Measurements from ENCODE around the gene HES1. TPM values are rescaled to one million over a fixed set of nuclear protein-coding genes. Genes with fewer than 3 reads are reported as not detected.
"Not testable (repeated sequence)": the region's sequence is repeated elsewhere in the genome, so short reads cannot be mapped to it uniquely, and the experiment has no call there.

HES1 gene
- total and polyA plus RNA-seq, 7 experiments from 2014 or later, result 3.9 to 4.2 (median 4.2) TPM; not detected in 4

GRCh38 chr3:194125442-194125841 is 10.5 kb upstream of the HES1 start:
- Mint-ChIP-seq H3K4me1 (peaks cover 0 to 5% (median 0%) of the 10 kb centered on the region in 7 donors), H3K27me3 (peaks cover 6 to 76% (median 20%) of the 10 kb centered on the region in 5 donors), H3K4me3 (no peak overlapping the region), H3K9me3 (no peaks in the 10 kb centered on the region), H3K27ac (no peak overlapping the region), H3K36me3 (no peaks in the 10 kb centered on the region)
- Histone ChIP-seq H3K4me1 (ENCODE audit: control insufficient read depth in 2 of 2, insufficient read depth in 2 of 2, low read length in 2 of 2) (no peaks in the 10 kb centered on the region), H3K27me3 (ENCODE audit: control insufficient read depth in 2 of 2, insufficient read depth in 2 of 2, low read length in 2 of 2) (no peaks in the 10 kb centered on the region), H3K36me3 (ENCODE audit: control insufficient read depth in 2 of 3, insufficient read depth in 3 of 3, low read length in 3 of 3) (no peaks in the 10 kb centered on the region), H3K9me3 (ENCODE audit: control insufficient read depth in 2 of 3, low read length in 3 of 3) (no peaks in the 10 kb centered on the region), H3K27ac (ENCODE audit: low read depth, low read length) (no peak overlapping the region), H3K4me3 (ENCODE audit: low read length) (no peak overlapping the region)
- ChIA-PET POLR2A (no interaction called here), CTCF (no interaction called here)
- intact Hi-C loops (cut with micrococcal nuclease), result no loop called here
- no peak for DNase-seq
- no peak for ATAC-seq

GRCh38 chr3:194126790-194127189 is 9.2 kb upstream of the HES1 start:
- ATAC-seq, result no peak
- ChIA-PET CTCF (no interaction called here), POLR2A (no interaction called here)
- peaks cover 0 to 2% (median 0%) of the 10 kb centered on the region in 11 donors for H3K9me3 Mint-ChIP-seq
- no peaks in the 10 kb centered on the region for H3K36me3 ChIP-seq (ENCODE audit: control insufficient read depth in 2 of 3, insufficient read depth in 3 of 3, low read length in 3 of 3)
- H3K9me3 ChIP-seq (ENCODE audit: control insufficient read depth in 2 of 3, low read length in 3 of 3), result no peaks in the 10 kb centered on the region
- no peak overlapping the region for H3K4me3 ChIP-seq (ENCODE audit: low read length)
- H3K36me3 Mint-ChIP-seq, result peaks cover 0 to 5% (median 0%) of the 10 kb centered on the region in 5 donors
- intact Hi-C loops (cut with micrococcal nuclease), result no loop called here
- DNase-seq, result no peak
- H3K4me1 ChIP-seq (ENCODE audit: control insufficient read depth in 2 of 2, insufficient read depth in 2 of 2, low read length in 2 of 2), result peaks cover 0 to 10% of the 10 kb centered on the region in 2 donors
- H3K27ac ChIP-seq (ENCODE audit: low read depth, low read length), result no peak overlapping the region
- peaks cover 6 to 76% (median 20%) of the 10 kb centered on the region in 5 donors for H3K27me3 Mint-ChIP-seq
- H3K4me1 Mint-ChIP-seq, result peaks cover 9 to 16% (median 11%) of the 10 kb centered on the region in 7 donors
- no peaks in the 10 kb centered on the region for H3K27me3 ChIP-seq (ENCODE audit: control insufficient read depth in 2 of 2, insufficient read depth in 2 of 2, low read length in 2 of 2)
- H3K27ac Mint-ChIP-seq, result no peak overlapping the region
- no peak overlapping the region for H3K4me3 Mint-ChIP-seq

- H3K27me3 Mint-ChIP-seq, result peaks cover 6 to 76% (median 22%) of the 10 kb centered on the region in 5 donors
These were observed 7.6 kb upstream of the HES1 start for GRCh38 chr3:194128202-194128918.

GRCh38 chr3:194128919-194129295 is 7.0 kb upstream of the HES1 start:
- DNase-seq; H3K27ac ChIP-seq (ENCODE audit: low read depth, low read length); POLR2A ChIA-PET; H3K4me3 Mint-ChIP-seq; H3K27me3 ChIP-seq (ENCODE audit: control insufficient read depth in 2 of 2, insufficient read depth in 2 of 2, low read length in 2 of 2); H3K36me3 ChIP-seq (ENCODE audit: control insufficient read depth in 2 of 3, insufficient read depth in 3 of 3, low read length in 3 of 3); intact Hi-C loops (cut with micrococcal nuclease); H3K27ac Mint-ChIP-seq; H3K9me3 ChIP-seq (ENCODE audit: control insufficient read depth in 2 of 3, low read length in 3 of 3); ATAC-seq; H3K4me3 ChIP-seq (ENCODE audit: low read length); H3K9me3 Mint-ChIP-seq; H3K36me3 Mint-ChIP-seq: not testable (repeated sequence)
- peaks cover 0 to 18% of the 10 kb centered on the region in 2 donors for H3K4me1 ChIP-seq (ENCODE audit: control insufficient read depth in 2 of 2, insufficient read depth in 2 of 2, low read length in 2 of 2)
- peaks cover 16 to 33% (median 22%) of the 10 kb centered on the region in 7 donors for H3K4me1 Mint-ChIP-seq
- peaks cover 6 to 77% (median 26%) of the 10 kb centered on the region in 5 donors for H3K27me3 Mint-ChIP-seq
- CTCF ChIA-PET, result interaction anchor here (1.8 kb wide), 1 partner anchor 187 kb away, joined by 7 read pairs; no protein-coding TSS in a partner anchor

More at GRCh38 chr3:194128202-194128918, 7.6 kb upstream of the HES1 start:
- DNase-seq (no peak), ATAC-seq (no peak)
- no peak overlapping the region for H3K4me3 Mint-ChIP-seq
- no peaks in the 10 kb centered on the region for H3K36me3 ChIP-seq (ENCODE audit: control insufficient read depth in 2 of 3, insufficient read depth in 3 of 3, low read length in 3 of 3)
- H3K4me1 ChIP-seq (ENCODE audit: control insufficient read depth in 2 of 2, insufficient read depth in 2 of 2, low read length in 2 of 2), result peaks cover 0 to 13% of the 10 kb centered on the region in 2 donors
- H3K4me3 ChIP-seq (ENCODE audit: low read length), result no peak overlapping the region
- POLR2A ChIA-PET, result no interaction called here
- H3K4me1 Mint-ChIP-seq, result peaks cover 12 to 28% (median 17%) of the 10 kb centered on the region in 7 donors
- CTCF ChIA-PET, result interaction anchor here (0.6 kb wide), 1 partner anchor 187 kb away, joined by 3 read pairs; no protein-coding TSS in a partner anchor
- no peak overlapping the region for H3K27ac Mint-ChIP-seq
- no peak overlapping the region for H3K27ac ChIP-seq (ENCODE audit: low read depth, low read length)
- H3K9me3 Mint-ChIP-seq, result peaks cover 0 to 2% (median 0%) of the 10 kb centered on the region in 11 donors
- intact Hi-C loops (cut with micrococcal nuclease), result no loop called here
- H3K27me3 ChIP-seq (ENCODE audit: control insufficient read depth in 2 of 2, insufficient read depth in 2 of 2, low read length in 2 of 2), result peaks cover 0 to 5% of the 10 kb centered on the region in 2 donors
- H3K9me3 ChIP-seq (ENCODE audit: control insufficient read depth in 2 of 3, low read length in 3 of 3), result no peaks in the 10 kb centered on the region
- peaks cover 0 to 6% (median 0%) of the 10 kb centered on the region in 5 donors for H3K36me3 Mint-ChIP-seq

- ChIA-PET CTCF (interaction anchor here (1.1 to 1.8 kb wide), 2 partner anchors 186 to 464 kb away, joined by 3 to 7 read pairs; no protein-coding TSS in a partner anchor), POLR2A (interaction anchor here (2.1 kb wide), 1 partner anchor 12 kb away, joined by 5 read pairs; no protein-coding TSS in a partner anchor)
- Histone ChIP-seq H3K27ac (ENCODE audit: low read depth, low read length) (no peak overlapping the region), H3K27me3 (ENCODE audit: control insufficient read depth in 2 of 2, insufficient read depth in 2 of 2, low read length in 2 of 2) (peaks cover 0 to 8% of the 10 kb centered on the region in 2 donors), H3K4me1 (ENCODE audit: control insufficient read depth in 2 of 2, insufficient read depth in 2 of 2, low read length in 2 of 2) (peaks cover 0 to 18% of the 10 kb centered on the region in 2 donors), H3K36me3 (ENCODE audit: control insufficient read depth in 2 of 3, insufficient read depth in 3 of 3, low read length in 3 of 3) (no peaks in the 10 kb centered on the region), H3K9me3 (ENCODE audit: control insufficient read depth in 2 of 3, low read length in 3 of 3) (no peaks in the 10 kb centered on the region), H3K4me3 (ENCODE audit: low read length) (no peak overlapping the region)
- intact Hi-C loops (cut with micrococcal nuclease), result loop anchor here (10.0 kb wide), 5 partner anchors 165 to 1235 kb away; partner anchors contain the start of gene ATP13A3 (in 1 of the 2)
- Mint-ChIP-seq H3K27me3 (peaks cover 6 to 71% (median 26%) of the 10 kb centered on the region in 5 donors), H3K9me3 (peaks cover 0 to 2% (median 0%) of the 10 kb centered on the region in 11 donors), H3K36me3 (peaks cover 0 to 10% (median 0%) of the 10 kb centered on the region in 5 donors), H3K27ac (no peak overlapping the region), H3K4me1 (peaks cover 16 to 33% (median 22%) of the 10 kb centered on the region in 7 donors), H3K4me3 (no peak overlapping the region)
- DNase-seq (no peak), ATAC-seq (no peak)
These were observed 6.3 kb upstream of the HES1 start for GRCh38 chr3:194129581-194130133.

GRCh38 chr3:194130188-194130587 is 5.8 kb upstream of the HES1 start:
- ChIA-PET POLR2A (interaction anchor here (2.1 kb wide), 1 partner anchor 11 kb away, joined by 5 read pairs; no protein-coding TSS in a partner anchor), CTCF (interaction anchor here (1.1 to 1.8 kb wide), 2 partner anchors 186 to 464 kb away, joined by 3 to 7 read pairs; no protein-coding TSS in a partner anchor)
- no peak overlapping the region for H3K27ac Mint-ChIP-seq
- peaks cover 0 to 10% (median 0%) of the 10 kb centered on the region in 5 donors for H3K36me3 Mint-ChIP-seq
- H3K27me3 Mint-ChIP-seq, result peaks cover 6 to 69% (median 26%) of the 10 kb centered on the region in 5 donors
- Histone ChIP-seq H3K4me3 (ENCODE audit: low read length) (no peak overlapping the region), H3K36me3 (ENCODE audit: control insufficient read depth in 2 of 3, insufficient read depth in 3 of 3, low read length in 3 of 3) (no peaks in the 10 kb centered on the region), H3K27me3 (ENCODE audit: control insufficient read depth in 2 of 2, insufficient read depth in 2 of 2, low read length in 2 of 2) (peaks cover 0 to 8% of the 10 kb centered on the region in 2 donors), H3K9me3 (ENCODE audit: control insufficient read depth in 2 of 3, low read length in 3 of 3) (no peaks in the 10 kb centered on the region), H3K27ac (ENCODE audit: low read depth, low read length) (no peak overlapping the region), H3K4me1 (ENCODE audit: control insufficient read depth in 2 of 2, insufficient read depth in 2 of 2, low read length in 2 of 2) (peaks cover 2 to 20% of the 10 kb centered on the region in 2 donors)
- no peak overlapping the region for H3K4me3 Mint-ChIP-seq
- H3K4me1 Mint-ChIP-seq, result peaks cover 18 to 34% (median 22%) of the 10 kb centered on the region in 7 donors
- no peak for ATAC-seq
- DNase-seq, result no peak
- intact Hi-C loops (cut with micrococcal nuclease), result loop anchor here (10.0 kb wide), 5 partner anchors 165 to 1235 kb away; partner anchors contain the start of gene ATP13A3 (in 1 of the 2)
- H3K9me3 Mint-ChIP-seq, result peaks cover 0 to 3% (median 0%) of the 10 kb centered on the region in 11 donors
